A549 (cell line): ENCODE measurements around the gene KRTAP4-5.
"Not testable (repeated sequence)": the region's sequence is repeated elsewhere in the genome, so short reads cannot be mapped to it uniquely, and the experiment has no call there.

ENCODE experiments used
- CTCF ChIP-seq: fragments of >200 bp; sonication (Bioruptor Twin); formaldehyde crosslinking; IDR thresholded peaks from 3 replicates; pipeline ENCODE4 v1.5.1; 2016
- JUN ChIP-seq, 2 experiments: fragments of >200 bp; sonication (Bioruptor Twin); formaldehyde crosslinking; IDR thresholded peaks; 2 replicates in 1 of 2; 3 replicates in 1 of 2; pipeline ENCODE4 v1.6.1; 2016 to 2017
- MYC ChIP-seq: IDR thresholded peaks from 2 replicates; pipeline ENCODE4 v1.6.1; 2012; ENCODE audit warnings: mild to moderate bottlenecking, inconsistent platforms, low read length, improper control_type of control experiment, borderline replicate concordance
- POLR2A ChIP-seq: IDR thresholded peaks from 2 replicates; pipeline ENCODE4 v1.6.1; 2012; ENCODE audit warnings: mild to moderate bottlenecking, low read length
- REST ChIP-seq: fragments of 200-600 bp; sonication (generic); IDR thresholded peaks from 2 replicates; pipeline ENCODE4 v1.6.1; 2016; ENCODE audit warnings: antibody characterized with exemption, mild to moderate bottlenecking, moderate library complexity
- RFX5 ChIP-seq: fragments of 450-650 bp; IDR thresholded peaks from 2 replicates; pipeline ENCODE4 v1.7.1; 2014; ENCODE audit warnings: antibody characterized with exemption, mild to moderate bottlenecking, moderate library complexity
- TP53 ChIP-seq: fragments of 250-450 bp; sonication (Bioruptor Pico); IDR thresholded peaks from 2 replicates; pipeline ENCODE4 v1.5.0; 2021; ENCODE audit warnings: mild to moderate bottlenecking, moderate library complexity

GRCh38 chr17:41119696-41120690 lies 29.6 kb downstream of the KRTAP4-5 start:
- TF ChIP-seq REST; CTCF; POLR2A; JUN (IDR thresholded peaks at IDR 0.05); TP53 (CRISPR knock-in tag); RFX5; MYC: not testable (repeated sequence)
